ENCODE measurements around the gene MCRIP2. TPM values are rescaled to one million over a fixed set of nuclear protein-coding genes. Genes with fewer than 3 reads are reported as not detected.

Gene MCRIP2
- total RNA-seq, 1 donor from 2014 or later, result 194 TPM

Other genes with a start within 250 kb of the MCRIP2 start
- gene NME4, start 244.6 kb upstream of the MCRIP2 start, total RNA-seq, result 91.3 TPM
- gene DECR2, start 239.9 kb upstream of the MCRIP2 start, total RNA-seq, result 10.6 TPM
- 23.3 TPM for gene RAB11FIP3, start 216.2 kb upstream of the MCRIP2 start, total RNA-seq
- gene CAPN15, start 114.1 kb upstream of the MCRIP2 start, total RNA-seq, result 16.8 TPM
- not detected for gene PRR35, start 81.4 kb upstream of the MCRIP2 start, total RNA-seq
- gene NHLRC4, start 74.8 kb upstream of the MCRIP2 start, total RNA-seq, result 0.57 TPM
- gene PIGQ, start 71.9 kb upstream of the MCRIP2 start, total RNA-seq, result 16.6 TPM
- gene RAB40C, start 51.8 kb upstream of the MCRIP2 start, total RNA-seq, result 8.8 TPM
- gene WFIKKN1, start 10.8 kb upstream of the MCRIP2 start, total RNA-seq, result 0.16 TPM
- gene METTL26, start 5.5 kb upstream of the MCRIP2 start, total RNA-seq, result 53.5 TPM
- 7.7 TPM for gene WDR90, start 7.5 kb downstream of the MCRIP2 start, total RNA-seq
- 86.0 TPM for gene RHOT2, start 26.3 kb downstream of the MCRIP2 start, total RNA-seq
- 2.1 TPM for gene RHBDL1, start 33.8 kb downstream of the MCRIP2 start, total RNA-seq
- gene STUB1, start 38.6 kb downstream of the MCRIP2 start, total RNA-seq, result 120 TPM
- gene JMJD8, start 42.5 kb downstream of the MCRIP2 start, total RNA-seq, result 46.4 TPM
- gene WDR24, start 48.6 kb downstream of the MCRIP2 start, total RNA-seq, result 7.8 TPM
- not detected for gene FBXL16, start 64.0 kb downstream of the MCRIP2 start, total RNA-seq
- 60.4 TPM for gene METRN, start 73.3 kb downstream of the MCRIP2 start, total RNA-seq
- 29.1 TPM for gene ANTKMT, start 79.3 kb downstream of the MCRIP2 start, total RNA-seq
- 0.49 TPM for gene CCDC78, start 84.6 kb downstream of the MCRIP2 start, total RNA-seq
- gene HAGHL, start 85.3 kb downstream of the MCRIP2 start, total RNA-seq, result 18.7 TPM
- gene CIAO3, start 99.2 kb downstream of the MCRIP2 start, total RNA-seq, result 32.2 TPM
- gene MSLN, start 118.9 kb downstream of the MCRIP2 start, total RNA-seq, result 1.9 TPM
- 9.7 TPM for gene RPUSD1, start 146.6 kb downstream of the MCRIP2 start, total RNA-seq
- 6.4 TPM for gene CHTF18, start 146.8 kb downstream of the MCRIP2 start, total RNA-seq
- gene GNG13, start 158.9 kb downstream of the MCRIP2 start, total RNA-seq, result not detected